ENCODE data around the gene MAML2.

DNA sequence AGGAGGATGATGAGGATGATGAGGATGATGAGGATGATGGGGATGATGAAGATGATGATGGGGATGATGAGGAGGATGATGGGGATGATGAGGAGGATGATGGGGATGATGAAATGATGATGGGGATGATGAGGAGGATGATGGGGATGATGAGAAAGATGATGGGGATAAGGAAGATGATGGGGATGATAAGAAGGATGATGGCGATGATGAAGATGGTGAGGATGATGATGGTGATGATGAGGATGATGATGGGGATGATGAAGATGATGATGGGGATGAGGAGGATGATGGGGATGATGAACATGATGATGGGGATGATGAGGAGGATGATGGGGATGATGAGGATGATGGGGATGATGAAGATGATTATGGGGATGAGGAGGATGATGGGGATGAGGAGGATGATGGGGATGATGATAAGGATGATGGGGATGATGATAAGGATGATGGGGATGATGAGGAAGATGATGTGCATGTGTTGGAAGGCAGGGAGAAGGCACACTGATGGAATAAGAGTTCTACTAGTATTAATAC is 340.2 kb downstream of the MAML2 start:
- TF ChIP-seq CTCF (conservative IDR thresholded peaks at IDR 0.05; ENCODE audit: low read depth in 2 of 2) = no peak
- TF ChIP-seq EZH2 (IDR thresholded peaks at IDR 0.05; ENCODE audit: low read depth, unreplicated experiment) = no peak
- TF ChIP-seq REST (IDR thresholded peaks at IDR 0.05; ENCODE audit: unreplicated experiment) = no peak

Data from GM23338 (cell line).